AG04450 (cell line): ENCODE results near the gene NUP43. TPM values are rescaled to one million over a fixed set of nuclear protein-coding genes. Genes with fewer than 3 reads are reported as not detected.

Experiments
- CTCF ChIA-PET: fragments of 300-600, 350-600 bp; formaldehyde crosslinking; extraction: SDS; loops from one replicate; lab custom pipeline; 2022; ENCODE audit warnings: antibody characterized with exemption, inconsistent platforms; lab: Charles Lee
- POLR2A ChIA-PET: fragments of 350-600 bp; formaldehyde crosslinking; extraction: SDS; loops from one replicate; lab custom pipeline; 2021; ENCODE audit warnings: antibody characterized with exemption, inconsistent platforms; lab: Yijun Ruan, JAX
- DNase-seq: peaks from one replicate; pipeline ENCODE4 v3.0.0-alpha.2; 2011; ENCODE audit warnings: low read depth, low spot score
- H3K27ac ChIP-seq: one replicate; pipeline ENCODE4 v1.5.1; 2012; ENCODE audit warnings: low read depth, low read length, control low read depth
- H3K27me3 ChIP-seq: one replicate; pipeline ENCODE4 v1.6.0; 2012; ENCODE audit warnings: low read length; ENCODE audit not compliant: control insufficient read depth, insufficient read depth
- H3K4me3 ChIP-seq: 2 replicates; pipeline ENCODE4 v1.5.1; 2011; ENCODE audit warnings: mild to moderate bottlenecking, low read depth, low read length, control low read depth
- H3K9me3 ChIP-seq: 2 replicates; pipeline ENCODE4 v1.5.1; 2012; ENCODE audit warnings: low read length; ENCODE audit not compliant: control insufficient read depth, insufficient read depth
- polyA plus RNA-seq: library from polyadenylated mRNA; depleted of rRNA; stranded (reverse); fragments of >200 nt; gene quantifications from 2 replicates; pipeline ENCODE4 v1.2.3, GENCODE V29; 2011
- TF ChIP-seq, protein P1 (sequence below): IDR thresholded peaks from 2 replicates; pipeline ENCODE4 v1.5.1; 2011; ENCODE audit warnings: low read depth, low read length, control low read depth, inconsistent platforms

NUP43 gene
- polyA plus RNA-seq, 1 experiment, result 27.9 TPM

DNA sequence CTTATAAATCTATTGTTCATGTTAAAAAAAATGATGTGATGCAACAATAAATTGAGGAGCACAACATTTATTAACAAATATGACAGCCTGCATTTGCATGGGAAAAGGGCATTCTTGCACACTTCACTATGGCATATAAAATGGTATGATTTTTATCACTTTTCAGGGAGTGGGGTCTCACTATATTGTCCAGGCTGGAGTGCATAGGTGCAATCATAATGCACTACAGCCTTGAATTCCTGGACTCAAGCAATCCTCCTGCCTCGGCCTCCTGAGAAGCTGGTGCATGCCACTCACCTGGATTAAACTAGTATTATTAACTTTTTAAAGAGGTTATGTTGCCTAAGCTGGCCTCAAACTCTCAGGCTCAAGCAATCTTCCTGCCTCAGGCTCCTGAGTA is 11.4 kb downstream of the NUP43 start:
- CTCF ChIA-PET, result interaction anchor here (0.6 to 3.1 kb wide), 4 partner anchors 11 to 33 kb away, joined by 3 to 24 read pairs (median 8); partner anchors contain the start of gene NUP43
- TF ChIP-seq, protein P1, sequence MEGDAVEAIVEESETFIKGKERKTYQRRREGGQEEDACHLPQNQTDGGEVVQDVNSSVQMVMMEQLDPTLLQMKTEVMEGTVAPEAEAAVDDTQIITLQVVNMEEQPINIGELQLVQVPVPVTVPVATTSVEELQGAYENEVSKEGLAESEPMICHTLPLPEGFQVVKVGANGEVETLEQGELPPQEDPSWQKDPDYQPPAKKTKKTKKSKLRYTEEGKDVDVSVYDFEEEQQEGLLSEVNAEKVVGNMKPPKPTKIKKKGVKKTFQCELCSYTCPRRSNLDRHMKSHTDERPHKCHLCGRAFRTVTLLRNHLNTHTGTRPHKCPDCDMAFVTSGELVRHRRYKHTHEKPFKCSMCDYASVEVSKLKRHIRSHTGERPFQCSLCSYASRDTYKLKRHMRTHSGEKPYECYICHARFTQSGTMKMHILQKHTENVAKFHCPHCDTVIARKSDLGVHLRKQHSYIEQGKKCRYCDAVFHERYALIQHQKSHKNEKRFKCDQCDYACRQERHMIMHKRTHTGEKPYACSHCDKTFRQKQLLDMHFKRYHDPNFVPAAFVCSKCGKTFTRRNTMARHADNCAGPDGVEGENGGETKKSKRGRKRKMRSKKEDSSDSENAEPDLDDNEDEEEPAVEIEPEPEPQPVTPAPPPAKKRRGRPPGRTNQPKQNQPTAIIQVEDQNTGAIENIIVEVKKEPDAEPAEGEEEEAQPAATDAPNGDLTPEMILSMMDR, result no peak

DNA sequence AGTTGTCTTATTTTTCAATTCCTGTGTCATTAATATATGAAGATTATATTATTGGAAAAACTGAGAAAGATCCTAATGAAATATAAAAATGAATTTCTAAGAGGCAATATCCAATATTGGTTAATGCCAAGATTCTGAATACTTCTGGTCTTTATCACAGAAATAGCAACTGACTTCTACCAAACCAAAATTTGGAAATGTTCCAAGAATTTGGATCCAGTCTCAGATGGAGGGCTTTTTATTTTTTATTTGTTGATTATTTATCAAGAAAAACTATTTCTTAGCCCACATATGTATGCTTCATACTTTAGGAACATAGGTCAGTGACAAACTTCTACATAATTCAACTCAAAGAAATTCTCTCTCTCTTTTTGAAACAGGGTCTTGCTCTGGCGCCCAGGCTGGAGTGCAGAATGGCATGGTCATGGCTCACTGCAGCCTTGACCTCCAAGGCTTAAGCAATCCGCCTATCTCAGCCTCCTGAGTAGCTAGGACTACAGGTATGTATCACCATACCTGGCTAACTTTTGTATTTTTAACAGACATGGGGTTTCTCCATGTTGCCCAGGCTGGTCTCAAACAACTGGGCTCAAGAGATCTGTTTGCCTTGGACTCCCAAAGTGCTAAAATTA is 13.1 kb downstream of the NUP43 start:
- CTCF ChIA-PET, result interaction anchor here (3.1 kb wide), 1 partner anchor 9 kb away, joined by 24 read pairs; no protein-coding TSS in a partner anchor
- no peak overlapping the region for H3K27ac ChIP-seq
- H3K4me3 ChIP-seq, result no peak overlapping the region
- POLR2A ChIA-PET, result no interaction called here
- H3K9me3 ChIP-seq, result no peaks in the 10 kb centered on the region
- no peak for DNase-seq
- TF ChIP-seq, protein P1, result no peak
- no peaks in the 10 kb centered on the region for H3K27me3 ChIP-seq

More for the DNA sequence above, 11.4 kb downstream of the NUP43 start:
- POLR2A ChIA-PET, result no interaction called here
- Histone ChIP-seq H3K27me3 (no peaks in the 10 kb centered on the region), H3K4me3 (no peak overlapping the region), H3K27ac (no peak overlapping the region), H3K9me3 (no peaks in the 10 kb centered on the region)
- DNase-seq, result no peak

GRCh38 chr6:149729824-149730223 is 16.5 kb downstream of the NUP43 start:
- CTCF ChIA-PET, result no interaction called here
- H3K4me3 ChIP-seq, result no peak overlapping the region
- H3K9me3 ChIP-seq, result no peaks in the 10 kb centered on the region
- H3K27me3 ChIP-seq, result no peaks in the 10 kb centered on the region
- DNase-seq, result no peak
- H3K27ac ChIP-seq, result no peak overlapping the region
- TF ChIP-seq, protein P1, result no peak
- POLR2A ChIA-PET, result no interaction called here

DNA sequence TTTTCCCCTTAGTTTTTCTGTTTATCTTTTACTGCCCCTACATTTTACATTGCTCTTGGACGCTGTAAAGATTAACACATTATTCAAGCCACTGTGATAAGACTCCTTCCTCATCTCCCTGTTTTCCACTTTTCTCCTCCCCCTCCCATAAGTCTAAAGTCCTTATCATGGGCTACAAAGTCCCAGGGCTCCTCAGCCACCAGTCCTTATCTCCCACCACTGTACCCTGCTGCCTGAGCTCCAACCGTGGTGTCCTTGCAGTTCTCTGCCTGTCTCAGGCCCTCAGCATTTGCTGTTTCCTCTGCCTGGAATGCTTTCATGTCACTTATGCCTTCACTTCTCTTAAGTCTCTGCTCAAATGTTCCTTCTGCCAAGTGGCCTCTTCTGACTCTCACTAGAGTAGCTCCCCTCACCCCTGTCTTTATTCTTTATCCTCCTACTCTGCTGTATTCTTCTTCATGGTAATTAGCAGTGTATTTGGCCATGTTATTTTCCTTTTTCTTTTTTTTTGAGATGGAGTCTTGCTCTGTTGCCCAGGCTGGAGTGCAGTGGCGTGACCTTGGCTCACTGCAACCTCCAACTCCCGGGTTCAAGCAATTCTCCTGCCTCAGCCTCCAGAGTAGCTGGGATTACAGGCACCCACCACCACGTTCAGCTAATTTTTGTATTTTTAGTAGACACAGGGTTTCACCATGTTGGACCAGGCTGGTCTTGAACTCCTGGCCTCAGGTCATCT is 17.7 kb downstream of the NUP43 start:
- POLR2A ChIA-PET, result no interaction called here
- CTCF ChIA-PET, result no interaction called here
- no peak overlapping the region for H3K4me3 ChIP-seq

More for the DNA sequence above, 17.7 kb downstream of the NUP43 start:
- DNase-seq, result no peak
- H3K27ac ChIP-seq, result no peak overlapping the region
- H3K9me3 ChIP-seq, result no peaks in the 10 kb centered on the region
- no peaks in the 10 kb centered on the region for H3K27me3 ChIP-seq
- TF ChIP-seq, protein P1, result no peak
